H1 (cell line): ENCODE results near the gene FARS2. TPM values are rescaled to one million over a fixed set of nuclear protein-coding genes. Genes with fewer than 3 reads are reported as not detected.

Experiments
- CTCF ChIA-PET: fragments of 300-600 bp; sonication (Branson Sonifier 250); formaldehyde crosslinking; loops from one replicate; lab custom pipeline; 2021; ENCODE audit not compliant: partially characterized antibody; lab: Charles Lee
- POLR2A ChIA-PET: fragments of 300-600 bp; sonication (Branson Sonifier 250); formaldehyde crosslinking; loops from one replicate; lab custom pipeline; 2021; ENCODE audit warnings: inconsistent platforms; ENCODE audit not compliant: partially characterized antibody; lab: Charles Lee
- DNase-seq, 2 experiments: peaks; one replicate each; pipeline versions ENCODE4 v3.0.0 to v3.0.0-alpha.2; 2010 to 2022; ENCODE audit warnings: low spot score in 2 of 2, low read depth in 1 of 2, mixed read lengths in 1 of 2
- FAIRE-seq: peaks from 2 replicates; lab custom pipeline; 2011; peaks lifted over from hg19 to GRCh38; lab: Jason Lieb, UNC
- H2AFZ ChIP-seq: 2 replicates; pipeline ENCODE4 v1.8.1; 2012; ENCODE audit warnings: low read length, inconsistent platforms
- H2AK5ac ChIP-seq: 2 replicates; pipeline ENCODE4 v1.6.1; 2013; ENCODE audit warnings: low read depth, low read length
- H2BK120ac ChIP-seq: replicated peaks from 2 replicates; pipeline ENCODE3; 2013; ENCODE audit warnings: low read depth, low read length, inconsistent platforms
- H2BK12ac ChIP-seq: 2 replicates; pipeline ENCODE4 v1.6.1; 2013; ENCODE audit warnings: low read depth, low read length
- H2BK15ac ChIP-seq: 2 replicates; pipeline ENCODE4 v1.6.1; 2013; ENCODE audit warnings: low read length
- H2BK20ac ChIP-seq: 2 replicates; pipeline ENCODE4 v1.6.1; 2013; ENCODE audit warnings: low read length
- H2BK5ac ChIP-seq: 2 replicates; pipeline ENCODE4 v1.6.1; 2013; ENCODE audit warnings: low read depth, low read length
- H3K14ac ChIP-seq: 2 replicates; pipeline ENCODE4 v1.6.1; 2013; ENCODE audit warnings: inconsistent platforms; ENCODE audit not compliant: insufficient read length
- H3K18ac ChIP-seq: 2 replicates; pipeline ENCODE4 v1.6.1; 2013; ENCODE audit warnings: low read length; ENCODE audit errors: extremely low read depth
- H3K23ac ChIP-seq: 2 replicates; pipeline ENCODE4 v1.6.1; 2013; ENCODE audit warnings: inconsistent platforms; ENCODE audit not compliant: insufficient read length
- H3K23me2 ChIP-seq: 2 replicates; pipeline ENCODE4 v1.6.1; 2013; ENCODE audit warnings: low read depth, low read length
- H3K27ac ChIP-seq: 2 replicates; pipeline ENCODE4 v1.6.1; 2011; ENCODE audit warnings: low read depth, low read length, inconsistent platforms
- H3K27me3 ChIP-seq, 4 experiments: replicated peaks in 1 of 4; 1 replicate in 1 of 4; 2 replicates in 3 of 4; pipeline versions ENCODE4 v1.6.1 to v1.8.1; 2011 to 2013; ENCODE audit warnings: low read length in 3 of 4, mild to moderate bottlenecking in 3 of 4, inconsistent platforms in 2 of 4, mixed read lengths in 2 of 4, moderate library complexity in 1 of 4; ENCODE audit not compliant: control insufficient read depth in 3 of 4, insufficient read depth in 3 of 4; ENCODE audit errors: extremely low read depth in 1 of 4
- H3K36me3 ChIP-seq, 4 experiments: 2 replicates each; pipeline versions ENCODE4 v1.6.1 to v1.8.1; 2011 to 2013; ENCODE audit warnings: mild to moderate bottlenecking in 4 of 4, low read length in 3 of 4, moderate library complexity in 2 of 4, control low read depth in 1 of 4, inconsistent platforms in 1 of 4; ENCODE audit not compliant: insufficient read depth in 4 of 4, control insufficient read depth in 2 of 4
- H3K4ac ChIP-seq: replicated peaks from 2 replicates; pipeline ENCODE3; 2013; ENCODE audit warnings: low read length, low read depth, mixed read lengths, inconsistent platforms; ENCODE audit not compliant: insufficient read length
- H3K4me1 ChIP-seq, 4 experiments: replicated peaks in 1 of 4; 1 replicate in 1 of 4; 2 replicates in 3 of 4; pipeline versions ENCODE4 v1.6.1 to v1.8.1; 2011 to 2013; ENCODE audit warnings: low read length in 3 of 4, inconsistent platforms in 2 of 4, mixed read lengths in 1 of 4; ENCODE audit not compliant: insufficient read depth in 4 of 4, control insufficient read depth in 3 of 4
- H3K4me2 ChIP-seq, 2 experiments: 2 replicates each; pipeline versions ENCODE4 v1.6.1 to v1.8.1; 2011 to 2013; ENCODE audit warnings: low read depth in 2 of 2, low read length in 2 of 2, control low read depth in 1 of 2, inconsistent platforms in 1 of 2, mild to moderate bottlenecking in 1 of 2; ENCODE audit not compliant: insufficient read depth in 1 of 2
- H3K4me3 ChIP-seq, 4 experiments: fragments of 200-600, 300-600 bp in 1 of 4; sonication (generic), shearing (Covaris generic), sonication (Bioruptor Twin) in 1 of 4; 2 replicates each; pipeline versions ENCODE4 v1.5.1 to v1.8.1; 2011 to 2016; ENCODE audit warnings: low read length in 4 of 4, low read depth in 3 of 4, control low read depth in 2 of 4, inconsistent platforms in 2 of 4, mild to moderate bottlenecking in 2 of 4, mixed read lengths in 1 of 4, moderate library complexity in 1 of 4; ENCODE audit not compliant: insufficient read depth in 2 of 4; ENCODE audit errors: extremely low read depth in 1 of 4
- H3K56ac ChIP-seq: replicated peaks from 2 replicates; pipeline ENCODE3; 2013; ENCODE audit warnings: low read depth, mild to moderate bottlenecking, mixed read lengths, low read length, inconsistent platforms; ENCODE audit not compliant: insufficient read length
- H3K79me1 ChIP-seq: 2 replicates; pipeline ENCODE4 v1.6.1; 2013; ENCODE audit warnings: low read depth, low read length, control low read depth
- H3K79me2 ChIP-seq, 2 experiments: 2 replicates each; pipeline versions ENCODE4 v1.6.1 to v1.8.1; 2012 to 2013; ENCODE audit warnings: low read length in 2 of 2, mild to moderate bottlenecking in 2 of 2, inconsistent platforms in 1 of 2; ENCODE audit not compliant: insufficient read depth in 2 of 2, control insufficient read depth in 1 of 2
- H3K9ac ChIP-seq, 4 experiments: replicated peaks in 1 of 4; 1 replicate in 1 of 4; 2 replicates in 3 of 4; pipeline versions ENCODE4 v1.6.1 to v1.8.1; 2011 to 2013; ENCODE audit warnings: low read depth in 3 of 4, low read length in 3 of 4, control low read depth in 2 of 4, mild to moderate bottlenecking in 2 of 4, moderate library complexity in 2 of 4, inconsistent platforms in 1 of 4; ENCODE audit errors: extremely low read depth in 1 of 4
- H3K9me3 ChIP-seq, 2 experiments: 2 replicates each; pipeline versions ENCODE4 v1.6.1 to v1.8.1; 2012 to 2013; ENCODE audit warnings: mild to moderate bottlenecking in 2 of 2, moderate library complexity in 2 of 2, control low read depth in 1 of 2, inconsistent platforms in 1 of 2, low read depth in 1 of 2, low read length in 1 of 2, mixed read lengths in 1 of 2; ENCODE audit not compliant: insufficient read depth in 2 of 2
- H4K20me1 ChIP-seq, 2 experiments: replicated peaks in 1 of 2; 2 replicates each; pipeline versions ENCODE3 to v1.8.1; 2011 to 2013; ENCODE audit warnings: inconsistent platforms in 2 of 2, low read length in 2 of 2, mild to moderate bottlenecking in 1 of 2; ENCODE audit not compliant: insufficient read depth in 2 of 2, control insufficient read depth in 1 of 2
- H4K5ac ChIP-seq: 2 replicates; pipeline ENCODE4 v1.6.1; 2013; ENCODE audit warnings: low read length, low read depth, mixed read lengths, inconsistent platforms; ENCODE audit not compliant: insufficient read length
- H4K8ac ChIP-seq: 2 replicates; pipeline ENCODE4 v1.8.0; 2013; ENCODE audit warnings: mild to moderate bottlenecking, moderate library complexity, low read length, inconsistent platforms; ENCODE audit not compliant: insufficient read depth; ENCODE audit errors: extremely low read depth
- H4K91ac ChIP-seq: replicated peaks from 2 replicates; pipeline ENCODE3; 2013; ENCODE audit warnings: low read length, mixed read lengths, inconsistent platforms; ENCODE audit not compliant: insufficient read length
- ASH2L ChIP-seq: fragments of 200-600, 300-600 bp; sonication (generic); IDR thresholded peaks from one replicate; pipeline ENCODE4 v1.7.1; 2017; ENCODE audit warnings: low read length
- CREB1 ChIP-seq: IDR thresholded peaks from 2 replicates; pipeline ENCODE4 v1.6.1; 2012; ENCODE audit warnings: inconsistent platforms
- E2F6 ChIP-seq: IDR thresholded peaks from 2 replicates; pipeline ENCODE4 v1.6.1; 2012; ENCODE audit warnings: inconsistent platforms
- MAFK ChIP-seq: IDR thresholded peaks from 2 replicates; pipeline ENCODE4 v1.6.1; 2012; ENCODE audit warnings: low read depth, mild to moderate bottlenecking, improper control_type of control experiment, low read length
- RFX5 ChIP-seq: IDR thresholded peaks from 2 replicates; pipeline ENCODE4 v1.6.1; 2011; ENCODE audit warnings: low read depth, low read length, improper control_type of control experiment, borderline replicate concordance
- SP4 ChIP-seq: IDR thresholded peaks from 2 replicates; pipeline ENCODE4 v1.6.1; 2012; ENCODE audit warnings: low read length, inconsistent platforms
- ZNF274 ChIP-seq: IDR thresholded peaks from 2 replicates; pipeline ENCODE4 v1.7.0; 2012; ENCODE audit warnings: low read length, borderline replicate concordance; ENCODE audit errors: extremely low read depth
- WGBS, 2 experiments: shearing (Covaris generic) in 1 of 2; methylation state at CpG; one replicate each; pipeline versions ENCODE4 v1.1.6 to v1.1.7; 2013 to 2015; ENCODE audit warnings: low lambda C conversion rate in 2 of 2, mixed read lengths in 2 of 2, inconsistent platforms in 1 of 2, low coverage in 1 of 2, missing lambda C conversion rate in 1 of 2; ENCODE audit not compliant: insufficient replicate concordance in 2 of 2, insufficient coverage in 1 of 2, insufficient read length in 1 of 2; ENCODE audit errors: extremely low coverage in 1 of 2, missing lambda C conversion rate in 1 of 2; 5-methylcytosine and 5-hydroxymethylcytosine counted together
- polyA plus RNA-seq, 7 experiments: library from polyadenylated mRNA; depleted of rRNA in 3 of 7; stranded (reverse) in 5 of 7; unstranded in 2 of 7; fragments of >200 nt in 5 of 7; fragments of 200-250 nt in 2 of 7; gene quantifications; 1 replicate in 5 of 7; 2 replicates in 1 of 7; 4 replicates in 1 of 7; pipeline versions ENCODE4 v1.2.1 to v1.2.3, GENCODE V29; 2011 to 2013; ENCODE audit warnings: missing spikeins in 2 of 7, mixed read lengths in 2 of 7
- total RNA-seq: library from RNA; stranded (reverse); fragmentation: NEBNext Ultra II Directional; extraction: Animal tissue kit (Norgen Biotek cat#: 25700); gene quantifications from 2 replicates; pipeline ENCODE4 v1.2.1, GENCODE V29; 2021

Gene FARS2
- total and polyA plus RNA-seq, 2 of the 8 experiments (the other 6 are each of a cell fraction or from before 2014, with no cell fraction given), result 11.7 to 14.4 TPM

- H3K27ac ChIP-seq, result no peak overlapping the region
- no peak overlapping the region for H2BK120ac ChIP-seq
- DNase-seq, result no peak
- no peak for FAIRE-seq
- H3K56ac ChIP-seq, result no peak overlapping the region
- H2BK20ac ChIP-seq, result no peak overlapping the region
- H3K9ac ChIP-seq, result no peak overlapping the region
- H2BK15ac ChIP-seq, result no peak overlapping the region
- no peak overlapping the region for H4K91ac ChIP-seq
- ChIA-PET CTCF (interaction anchor here (1.3 kb wide), 1 partner anchor 12 kb away, joined by 3 read pairs; no protein-coding TSS in a partner anchor), POLR2A (interaction anchor here (0.7 kb wide), 1 partner anchor 268 kb away, joined by 3 read pairs; no protein-coding TSS in a partner anchor)
- no peak overlapping the region for H4K5ac ChIP-seq
- no peaks in the 10 kb centered on the region for H3K23me2 ChIP-seq
- no peak overlapping the region for H3K4me3 ChIP-seq
- no peaks in the 10 kb centered on the region for H3K36me3 ChIP-seq
- H4K20me1 ChIP-seq, result no peaks in the 10 kb centered on the region
- H2BK5ac ChIP-seq, result no peak overlapping the region
- H3K4me1 ChIP-seq, result peaks cover 0 to 1% (median 0%) of the 10 kb centered on the region in 4 experiments; a peak in 1 of 7 replicates
- no peak overlapping the region for H3K4ac ChIP-seq
- H3K23ac ChIP-seq, result no peak overlapping the region
- WGBS, 2 experiments, result 94% methylated on average over 2 of the region's 2 CpGs; no CpG with 5 or more reads in 1 of the 2 experiments
- no peaks in the 10 kb centered on the region for H3K27me3 ChIP-seq
- H2BK12ac ChIP-seq, result no peak overlapping the region
- no peaks in the 10 kb centered on the region for H3K79me1 ChIP-seq
- H2AK5ac ChIP-seq, result no peak overlapping the region
- H4K8ac ChIP-seq, result no peak overlapping the region
- H3K79me2 ChIP-seq, result no peaks in the 10 kb centered on the region
- H2AFZ ChIP-seq, result no peak overlapping the region
- H3K9me3 ChIP-seq, result peaks cover 5 to 6% of the 10 kb centered on the region in 2 experiments; a peak in 3 of 4 replicates
- no peak overlapping the region for H3K18ac ChIP-seq
- H3K14ac ChIP-seq, result no peak overlapping the region
- H3K4me2 ChIP-seq, result no peak overlapping the region
- TF ChIP-seq MAFK, result no peak
- TF ChIP-seq ZNF274, result no peak
- no peak for TF ChIP-seq RFX5
- TF ChIP-seq CREB1, result no peak
- TF ChIP-seq SP4, result no peak
- no peak for TF ChIP-seq ASH2L
- TF ChIP-seq E2F6, result no peak
Observed at GRCh38 chr6:5763407-5763806, 502.1 kb downstream of the FARS2 start.
